K562 (cell line): ENCODE results near the gene STK26. TPM values are rescaled to one million over a fixed set of nuclear protein-coding genes. Genes with fewer than 3 reads are reported as not detected.

Experiments
- ARID1B ChIP-seq: fragments of 450-650 bp; IDR thresholded peaks from 2 replicates; pipeline ENCODE4 v1.6.1; 2016; ENCODE audit warnings: antibody characterized with exemption, mild to moderate bottlenecking, inconsistent platforms
- BHLHE40 ChIP-seq: IDR thresholded peaks from 2 replicates; pipeline ENCODE4 v1.6.1; 2011; ENCODE audit warnings: low read length, improper control_type of control experiment
- CBX1 ChIP-seq: sonication (generic); IDR thresholded peaks from 2 replicates; pipeline ENCODE4 v1.6.1; 2016; ENCODE audit warnings: antibody characterized with exemption, low read depth, mild to moderate bottlenecking
- CREB1 ChIP-seq, 2 experiments: sonication (generic) in 1 of 2; formaldehyde crosslinking in 1 of 2; IDR thresholded peaks; 2 replicates each; pipeline versions ENCODE4 v1.6.1 to v1.8.0; 2012 to 2022; ENCODE audit warnings: inconsistent platforms in 1 of 2, mild to moderate bottlenecking in 1 of 2, missing genetic modification reagents in 1 of 2, moderate library complexity in 1 of 2
- CREM ChIP-seq: IDR thresholded peaks from 2 replicates; pipeline ENCODE4 v1.6.1; 2014; ENCODE audit warnings: antibody characterized with exemption, low read depth
- FOXJ2 ChIP-seq: fragments of 200-800 bp; sonication (Bioruptor generic); IDR thresholded peaks from 2 replicates; pipeline ENCODE4 v1.6.1; 2016; ENCODE audit warnings: missing genetic modification characterization, missing compliant biosample characterization
- FUS ChIP-seq: fragments of 200-400 bp; formaldehyde crosslinking; optimal IDR thresholded peaks from 2 replicates; pipeline ENCODE3; 2017; ENCODE audit warnings: low read depth, low read length
- GATAD2A ChIP-seq: fragments of 450-650 bp; IDR thresholded peaks from 2 replicates; pipeline ENCODE4 v1.6.1; 2017
- HDAC6 ChIP-seq: IDR thresholded peaks from 2 replicates; pipeline ENCODE4 v1.6.1; 2012; ENCODE audit warnings: low read depth, mild to moderate bottlenecking, control low read depth, inconsistent platforms, low read length, moderate library complexity
- HNRNPUL1 ChIP-seq: fragments of 200-400 bp; formaldehyde crosslinking; IDR thresholded peaks from 2 replicates; pipeline ENCODE4 v1.6.1; 2017; ENCODE audit warnings: low read length
- KDM5B ChIP-seq: fragments of 200-600 bp; sonication (generic); IDR thresholded peaks from 2 replicates; pipeline ENCODE4 v1.6.1; 2012; ENCODE audit warnings: low read depth, mild to moderate bottlenecking, moderate library complexity, low read length, control low read depth, inconsistent platforms; ENCODE audit not compliant: insufficient replicate concordance
- MTA1 ChIP-seq: fragments of 450-650 bp; IDR thresholded peaks from 2 replicates; pipeline ENCODE4 v1.6.1; 2017; ENCODE audit warnings: borderline replicate concordance
- NKRF ChIP-seq: fragments of 450-650 bp; IDR thresholded peaks from 2 replicates; pipeline ENCODE4 v1.6.1; 2016; ENCODE audit warnings: borderline replicate concordance
- NONO ChIP-seq, 2 experiments: fragments of 200-400 bp in 1 of 2; fragments of 450-650 bp in 1 of 2; formaldehyde crosslinking in 1 of 2; IDR thresholded peaks; 2 replicates each; pipeline ENCODE4 v1.6.1; 2017; ENCODE audit warnings: low read depth in 2 of 2, mild to moderate bottlenecking in 2 of 2, moderate library complexity in 2 of 2, low read length in 1 of 2
- PCBP1 ChIP-seq: fragments of 200-400 bp; formaldehyde crosslinking; IDR thresholded peaks from 2 replicates; pipeline ENCODE4 v1.6.1; 2018; ENCODE audit warnings: mild to moderate bottlenecking, low read depth, low read length; ENCODE audit not compliant: poor library complexity, severe bottlenecking
- PML ChIP-seq: IDR thresholded peaks from 2 replicates; pipeline ENCODE4 v1.6.1; 2012; ENCODE audit warnings: low read length, inconsistent platforms
- POLR2A ChIP-seq: fragments of 450-650 bp; conservative IDR thresholded peaks from 2 replicates; pipeline ENCODE4 v1.6.1; 2016
- PRPF4 ChIP-seq: fragments of 200-400 bp; formaldehyde crosslinking; IDR thresholded peaks from one replicate; pipeline ENCODE4 v1.6.1; 2017; ENCODE audit warnings: low read length, low read depth, mild to moderate bottlenecking; ENCODE audit not compliant: insufficient read depth, poor library complexity, severe bottlenecking
- PTBP1 ChIP-seq: fragments of 200-400 bp; formaldehyde crosslinking; IDR thresholded peaks from 2 replicates; pipeline ENCODE4 v1.6.1; 2017; ENCODE audit warnings: low read depth, low read length
- SP2 ChIP-seq: IDR thresholded peaks from 2 replicates; pipeline ENCODE4 v1.6.1; 2011; ENCODE audit warnings: mild to moderate bottlenecking, low read depth, low read length, moderate library complexity; ENCODE audit not compliant: poor library complexity, severe bottlenecking; ENCODE audit errors: extremely low read depth
- TARDBP ChIP-seq: fragments of 450-650 bp; IDR thresholded peaks from 2 replicates; pipeline ENCODE4 v1.6.1; 2016
- TBL1XR1 ChIP-seq, 2 experiments: IDR thresholded peaks; 2 replicates each; pipeline ENCODE4 v1.6.1; 2012; ENCODE audit warnings: improper control_type of control experiment in 2 of 2, low read length in 2 of 2, mild to moderate bottlenecking in 1 of 2
- ZBED1 ChIP-seq: IDR thresholded peaks from 2 replicates; pipeline ENCODE4 v1.6.1; 2014
- ZBTB34 ChIP-seq: fragments of 250-450 bp; sonication (Bioruptor Pico); IDR thresholded peaks from 2 replicates; pipeline ENCODE4 v1.8.0; 2021; ENCODE audit warnings: mild to moderate bottlenecking, moderate library complexity
- ZNF583 ChIP-seq: fragments of 250-450 bp; sonication (Bioruptor Pico); IDR thresholded peaks from 2 replicates; pipeline ENCODE4 v1.4.0; 2020
- ZNF766 ChIP-seq: fragments of 200-800 bp; sonication (Bioruptor generic); conservative IDR thresholded peaks from 2 replicates; pipeline ENCODE4 v1.6.1; 2016; ENCODE audit warnings: missing genetic modification characterization, missing compliant biosample characterization
- polyA plus RNA-seq, 8 experiments: library from polyadenylated mRNA; depleted of rRNA in 4 of 8; stranded (reverse) in 5 of 8; unstranded in 3 of 8; fragments of >200 nt; fragmentation: Nextera tagmentation in 2 of 8; fragmentation: Illumina TruSeq in 1 of 8; extraction: Ambion mirVana in 2 of 8; extraction: Trizol in 1 of 8; gene quantifications; 2 replicates each; pipeline versions ENCODE4 v1.2.1 to v1.2.3, GENCODE V29; 2011 to 2014; ENCODE audit warnings: inconsistent platforms in 1 of 8, missing spikeins in 1 of 8
- total RNA-seq, 7 experiments: library from RNA; depleted of rRNA in 6 of 7; stranded (reverse); fragments of >200 nt in 6 of 7; fragmentation: Illumina TruSeq in 2 of 7; extraction: Trizol in 2 of 7; gene quantifications; 2 replicates each; pipeline versions ENCODE4 v1.2.1 to v1.2.3, GENCODE V29; 2011 to 2021; ENCODE audit warnings: low replicate concordance in 1 of 7

Gene STK26
- total and polyA plus RNA-seq, 9 of the 15 experiments (the other 6 are each of a cell fraction or from before 2014, with no cell fraction given) = 28.1 to 72.9 (median 50.1) TPM

DNA sequence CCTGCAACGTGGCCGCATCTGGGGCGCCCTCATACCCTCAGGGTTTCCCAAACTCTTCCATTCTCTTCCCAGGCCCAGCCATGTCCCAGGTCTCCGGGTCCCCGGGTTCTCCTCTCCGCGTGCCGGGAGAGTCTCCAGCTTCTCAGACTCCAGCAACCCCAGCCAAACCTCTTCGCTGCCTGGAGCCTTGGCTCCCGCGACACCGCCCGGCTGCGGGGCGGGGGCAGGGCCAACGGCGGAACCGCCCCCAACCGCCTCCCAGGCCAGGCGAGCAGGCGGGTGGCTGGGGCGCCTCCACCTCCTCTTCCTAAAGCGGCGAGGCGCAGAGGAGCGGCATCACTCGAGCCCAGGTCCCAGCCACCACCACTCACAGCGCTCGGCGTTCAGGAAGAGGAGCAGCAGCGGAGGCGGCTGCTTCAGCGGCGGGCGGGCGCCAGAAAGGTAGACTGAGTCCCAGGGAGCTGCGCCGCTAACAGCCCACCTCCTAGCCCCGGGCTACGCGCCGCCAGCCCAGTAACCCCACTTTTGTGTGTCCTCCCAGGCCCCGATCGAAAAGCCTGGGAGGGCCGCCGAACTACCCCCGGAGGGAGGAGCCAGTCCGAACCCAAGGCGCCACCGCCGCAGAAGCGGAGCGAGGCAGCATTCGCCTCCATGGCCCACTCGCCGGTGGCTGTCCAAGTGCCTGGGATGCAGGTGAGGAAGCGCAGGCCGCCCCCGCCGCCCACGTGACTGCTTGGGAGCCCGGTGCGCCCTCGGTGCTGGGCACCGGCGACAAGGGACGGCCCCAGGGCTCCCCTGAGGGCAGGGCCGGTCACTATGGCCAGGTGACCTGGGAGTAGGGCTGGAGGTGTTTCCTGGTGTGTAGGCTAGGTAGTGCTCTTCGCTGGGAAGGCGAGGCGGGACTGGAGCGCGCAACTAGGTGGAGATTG, at the start of gene STK26 (continued):
- 0 out of 4 replicates have a peak, but pooled peaks of 1 of the 2 experiments have one; percentile 13 for TF ChIP-seq TBL1XR1 (IDR thresholded peaks at IDR 0.05; ENCODE audit: low read length in 2 of 2)
- TF ChIP-seq NONO (IDR thresholded peaks at IDR 0.05; ENCODE audit: low read depth in 2 of 2, low read length in 1 of 2) = peak; percentile 3 to 75; a peak in 2 of 4 replicates
- no peak for TF ChIP-seq ZBED1
- no peak for TF ChIP-seq ZBTB34 (CRISPR knock-in tag)
- TF ChIP-seq HDAC6 = no peak
- 0 out of 2 replicates have a peak, but pooled peaks have one; percentile 39 for TF ChIP-seq PTBP1
- no peak for TF ChIP-seq SP2
- TF ChIP-seq MTA1 = 0 out of 2 replicates have a peak, but pooled peaks have one; percentile 19
- TF ChIP-seq ZNF766 (CRISPR knock-in tag) = no peak
- TF ChIP-seq KDM5B = peak; percentile 96
- TF ChIP-seq GATAD2A = no peak
- TF ChIP-seq BHLHE40 = peak; percentile 49
- TF ChIP-seq NKRF = peak; percentile 45; the same call in 1 of the 2 replicates
- peak; percentile 97; the same call in 1 of the 2 replicates for TF ChIP-seq CBX1
- peak; percentile 73 for TF ChIP-seq PCBP1
- TF ChIP-seq TARDBP = no peak
- TF ChIP-seq PML = peak; percentile 35; the same call in 1 of the 2 replicates
- peak; percentile 79 for TF ChIP-seq CREM
- peak; percentile 75 for TF ChIP-seq CREB1 (IDR thresholded peaks at IDR 0.05)
- peak; percentile 20; the same call in 1 of the 2 replicates for TF ChIP-seq CREB1 (CRISPR knock-in tag; IDR thresholded peaks at IDR 0.05)
- no peak for TF ChIP-seq HNRNPUL1
- TF ChIP-seq FOXJ2 (tag) = peak; percentile 50; the same call in 1 of the 2 replicates
- TF ChIP-seq PRPF4 = peak; percentile 46
- peak; percentile 94 for TF ChIP-seq POLR2A
- TF ChIP-seq ZNF583 = 0 out of 2 replicates have a peak, but pooled peaks have one; percentile 20
- peak; percentile 45 for TF ChIP-seq FUS
- TF ChIP-seq ARID1B = no peak
